NCI-H146 (cell line): ENCODE data around the gene TMED7.
"Not testable (repeated sequence)": the region's sequence is repeated elsewhere in the genome, so short reads cannot be mapped to it uniquely, and the experiment has no call there.

Experiments
- DNase-seq: peaks from one replicate; lab custom pipeline; 2025; lab: John Stamatoyannopoulos, UW

The TMED7 gene

DNA sequence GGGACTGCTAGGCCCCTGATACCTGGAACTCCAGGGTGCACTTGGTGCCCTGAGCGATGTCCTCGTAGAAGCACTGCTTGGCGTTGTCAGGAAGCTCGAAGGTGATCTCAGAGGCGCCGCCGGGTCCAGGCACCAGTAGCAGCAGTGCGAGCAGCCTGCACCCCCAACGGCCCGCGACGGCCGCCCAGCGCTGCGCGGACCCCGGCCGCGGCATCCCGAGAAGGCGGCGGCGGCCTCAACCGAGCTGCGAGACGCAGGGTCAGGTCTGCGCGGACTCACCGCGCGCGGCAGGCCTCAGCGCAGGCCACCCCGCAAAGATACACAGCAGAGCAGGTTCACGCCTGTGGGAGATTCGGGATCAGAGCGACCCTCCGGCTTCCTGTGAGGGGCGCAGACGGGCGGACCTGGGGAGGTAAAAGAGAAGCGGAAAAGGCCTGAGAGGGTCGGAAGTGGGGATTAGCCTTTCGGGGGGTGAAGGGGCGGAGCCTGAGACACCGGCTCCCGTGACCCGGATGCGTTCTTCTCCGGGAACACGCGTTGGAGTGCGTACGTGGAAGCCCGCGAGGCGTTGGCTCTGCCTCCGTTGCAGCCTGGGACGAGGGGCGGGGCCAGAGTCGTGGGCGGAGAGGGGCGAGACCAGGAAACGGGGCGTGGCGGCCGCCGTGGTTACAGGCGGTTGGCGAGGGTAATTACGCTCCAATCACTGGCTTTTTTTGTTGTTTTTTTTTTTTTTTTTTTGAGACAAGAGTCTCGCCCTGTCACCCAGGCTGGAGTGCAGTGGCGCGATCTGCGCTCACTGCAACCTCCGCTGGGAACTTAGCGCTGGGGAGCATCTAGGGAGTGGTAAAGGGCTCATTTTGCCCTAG lies at the start of gene TMED7:
TMED7 (minus strand) TSS at position 458 of the 866 bp plus-strand sequence; CDS start at position 214, 244 bp downstream.
- peak; percentile 99 for DNase-seq

DNA sequence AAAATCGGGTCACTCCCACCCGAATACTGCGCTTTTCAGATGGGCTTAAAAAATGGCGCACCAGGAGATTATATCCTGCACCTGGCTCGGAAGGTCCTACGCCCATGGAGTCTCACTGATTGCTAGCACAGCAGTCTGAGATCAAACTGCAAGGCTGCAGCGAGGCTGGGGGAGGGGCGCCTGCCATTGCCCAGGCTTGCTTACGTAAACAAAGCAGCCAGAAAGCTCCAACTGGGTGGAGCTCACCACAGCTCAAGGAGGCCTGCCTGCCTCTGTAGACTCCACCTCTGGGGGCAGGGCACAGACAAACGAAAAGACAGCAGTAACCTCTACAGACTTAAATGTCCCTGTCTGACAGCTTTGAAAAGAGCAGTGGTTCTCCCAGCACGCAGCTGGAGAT lies 48.9 kb upstream of the TMED7 start:
- not testable (repeated sequence) for DNase-seq

DNA sequence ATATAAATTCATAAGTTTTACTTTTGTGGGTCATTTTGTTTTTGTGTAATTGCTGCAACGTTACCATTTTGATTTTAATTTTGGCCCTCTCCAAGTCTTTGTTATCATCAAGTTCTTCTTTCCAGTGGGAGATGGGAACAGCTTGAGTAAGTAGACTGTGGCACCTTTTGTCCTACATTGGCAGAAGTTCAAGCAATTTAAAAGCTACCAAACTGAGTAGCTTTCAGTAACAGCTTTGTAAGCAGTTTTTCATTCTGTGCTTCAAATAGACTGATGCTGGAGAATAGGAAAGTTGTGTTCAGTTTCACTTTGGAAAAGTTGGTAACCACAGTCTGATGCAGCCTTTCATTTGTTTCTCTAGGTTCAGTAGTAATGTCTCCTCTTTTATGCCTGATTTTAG lies 47.8 kb upstream of the TMED7 start:
- no peak for DNase-seq

DNA sequence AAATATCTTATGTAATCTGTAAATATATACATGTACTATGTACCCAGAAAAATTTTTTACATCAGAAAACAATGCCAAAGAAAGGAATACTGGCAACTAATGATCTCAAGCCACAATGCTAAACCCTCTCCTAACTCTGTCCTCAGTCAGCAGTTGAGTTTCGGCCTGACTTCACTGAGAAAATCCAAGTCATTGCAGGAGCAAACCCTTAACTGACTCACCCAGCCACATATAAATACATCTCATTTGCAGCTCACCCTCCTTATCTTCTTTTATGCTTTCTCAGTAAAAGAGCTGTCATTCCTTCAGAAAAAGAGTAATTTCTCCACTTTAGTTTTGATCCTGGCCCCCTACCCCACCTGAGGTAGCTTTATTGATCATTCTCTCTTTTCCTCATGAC lies 46.1 kb upstream of the TMED7 start:
- no peak for DNase-seq

DNA sequence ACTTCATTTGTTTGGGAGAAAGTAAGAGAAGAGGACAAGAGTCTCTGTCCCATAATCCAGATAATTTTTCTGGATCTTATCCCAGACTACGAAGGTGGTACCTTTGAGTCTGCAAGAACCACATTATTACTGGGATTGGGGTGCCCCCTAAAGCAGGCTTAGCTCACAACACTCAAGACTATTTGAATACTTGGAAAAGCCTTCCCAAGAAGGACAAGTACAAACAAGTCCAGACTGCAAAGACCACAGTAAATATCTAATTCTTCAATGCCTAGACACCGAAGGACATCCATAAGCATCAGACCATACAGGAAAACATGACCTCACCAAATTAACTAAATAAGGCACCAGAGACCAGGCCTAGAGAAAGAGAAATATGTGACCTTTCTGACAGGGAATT lies 40.2 kb upstream of the TMED7 start:
- no peak for DNase-seq

DNA sequence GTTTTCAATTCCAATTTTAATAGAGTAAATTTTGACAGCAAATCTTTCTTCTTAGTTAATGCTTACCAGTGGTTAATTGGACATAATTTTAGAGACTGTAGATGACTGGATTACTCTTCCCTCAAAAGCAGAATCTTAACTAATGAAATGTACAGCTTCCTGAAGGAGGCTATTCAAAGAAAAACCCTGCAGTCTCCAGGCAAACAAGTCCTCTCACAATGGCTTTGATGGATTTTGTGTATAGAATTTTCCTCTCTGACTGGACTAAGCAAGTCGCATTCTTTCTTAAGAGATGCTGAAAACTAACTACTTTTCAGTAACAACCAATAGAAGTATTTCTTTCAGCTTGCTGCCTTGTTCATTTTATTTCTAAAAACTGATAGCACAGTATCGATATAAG lies 35.7 kb upstream of the TMED7 start:
- DNase-seq = no peak

DNA sequence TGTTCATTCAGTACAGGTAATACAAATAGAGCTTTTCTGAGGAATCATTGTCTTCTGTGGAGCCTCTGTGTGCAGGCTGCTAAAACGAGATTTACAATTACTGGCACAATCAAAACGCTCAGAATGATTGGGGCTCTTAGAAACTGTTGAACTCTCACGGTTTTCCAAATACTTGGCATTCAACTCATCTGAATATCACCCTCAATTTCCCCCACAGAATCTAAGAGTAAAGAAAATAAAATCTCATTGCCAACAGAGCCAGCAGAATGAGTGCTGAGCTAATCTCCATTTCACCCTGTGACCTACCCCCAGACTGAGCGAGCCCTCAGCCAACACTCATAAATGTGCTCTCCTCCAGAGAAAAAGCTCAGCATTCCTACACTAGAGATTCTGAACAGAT lies 35.3 kb upstream of the TMED7 start:
- no peak for DNase-seq

DNA sequence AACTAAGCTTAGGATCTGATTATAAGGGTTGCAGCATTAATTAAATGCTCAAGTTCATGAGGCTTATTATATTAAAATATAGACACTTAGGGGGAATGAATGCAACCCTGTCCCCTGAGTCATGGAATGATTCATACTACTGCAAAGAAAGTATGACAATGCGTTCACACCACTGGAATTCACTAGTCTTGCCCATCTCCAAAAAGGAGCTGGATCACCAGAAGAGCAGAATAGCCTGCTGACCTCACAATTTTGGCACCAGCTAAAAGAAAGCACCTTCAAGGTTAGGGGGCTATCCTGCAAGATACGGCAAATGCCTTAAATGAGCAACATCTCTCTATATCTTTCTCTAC lies 32.0 kb upstream of the TMED7 start:
- no peak for DNase-seq

DNA sequence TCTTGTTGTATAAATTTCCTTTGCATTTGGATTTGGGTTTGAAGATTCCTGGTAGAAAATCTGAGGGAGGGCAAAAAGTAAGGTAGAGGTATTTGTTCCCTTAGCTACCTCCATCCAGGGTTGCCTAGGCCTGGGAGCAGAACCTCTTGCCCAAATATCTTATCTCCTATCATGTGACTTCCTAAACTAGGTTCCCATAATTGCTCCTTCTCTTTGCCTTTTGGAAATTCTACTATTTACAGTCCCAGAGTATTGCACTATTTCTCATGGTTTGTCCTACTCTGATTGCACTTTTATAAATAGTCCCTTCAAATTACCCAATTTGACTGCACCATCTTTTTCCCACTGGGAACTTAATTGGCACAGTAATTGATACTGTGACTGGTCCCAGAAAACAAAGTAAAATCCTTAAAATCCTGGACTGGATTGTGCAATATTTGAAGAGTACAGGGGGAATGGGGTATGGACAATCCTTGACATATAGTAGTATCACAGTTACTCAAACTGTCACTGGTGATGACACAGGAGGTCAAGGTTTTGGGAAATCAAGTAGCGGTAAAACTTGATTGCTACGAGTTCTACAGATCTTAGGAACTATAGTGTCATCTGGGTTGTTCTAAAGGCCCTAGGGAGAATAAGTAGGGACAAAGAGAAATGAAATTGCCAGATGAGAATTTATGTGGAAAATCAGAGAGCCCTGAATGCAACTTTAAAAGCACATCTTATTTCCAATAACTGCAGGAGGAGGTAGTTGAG lies 31.5 kb upstream of the TMED7 start:
- no peak for DNase-seq

DNA sequence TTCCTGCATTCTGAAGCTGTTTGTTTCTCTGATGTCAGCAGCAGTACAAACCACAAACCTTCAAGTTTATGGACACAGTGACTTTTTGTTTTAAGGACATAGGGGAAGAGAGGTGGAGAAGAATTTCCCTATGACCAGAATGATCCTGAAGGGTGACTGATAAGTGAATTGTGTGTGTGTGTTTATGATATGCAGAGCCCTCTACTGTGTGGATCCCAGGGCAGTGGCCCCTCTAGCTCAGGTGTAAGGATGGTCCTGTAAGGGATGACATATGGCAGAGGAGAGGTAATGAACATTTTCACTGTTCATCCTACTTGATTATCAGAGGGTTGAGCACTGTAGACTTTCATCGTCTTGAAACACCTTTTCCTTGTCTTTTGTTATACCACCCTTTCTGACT lies 30.6 kb upstream of the TMED7 start:
- DNase-seq = no peak

DNA sequence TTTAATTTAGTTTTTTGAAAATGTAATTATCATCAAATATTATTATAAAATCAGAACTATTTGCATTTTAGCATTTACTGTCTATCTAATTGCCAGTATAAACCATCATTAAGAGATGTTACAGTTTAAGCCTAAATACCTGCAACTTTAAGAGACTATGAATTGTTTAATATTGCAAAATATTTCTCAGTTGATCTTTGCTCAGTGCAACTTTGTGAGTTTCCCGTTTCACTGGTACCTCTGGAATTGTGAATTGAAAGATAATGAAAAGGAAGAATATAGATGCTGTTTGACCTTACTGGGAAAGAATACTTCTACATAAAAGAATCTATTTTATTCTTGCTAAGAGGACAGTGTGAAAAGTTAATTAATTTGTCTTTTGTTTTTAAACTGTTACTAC lies 30.2 kb upstream of the TMED7 start:
- no peak for DNase-seq

DNA sequence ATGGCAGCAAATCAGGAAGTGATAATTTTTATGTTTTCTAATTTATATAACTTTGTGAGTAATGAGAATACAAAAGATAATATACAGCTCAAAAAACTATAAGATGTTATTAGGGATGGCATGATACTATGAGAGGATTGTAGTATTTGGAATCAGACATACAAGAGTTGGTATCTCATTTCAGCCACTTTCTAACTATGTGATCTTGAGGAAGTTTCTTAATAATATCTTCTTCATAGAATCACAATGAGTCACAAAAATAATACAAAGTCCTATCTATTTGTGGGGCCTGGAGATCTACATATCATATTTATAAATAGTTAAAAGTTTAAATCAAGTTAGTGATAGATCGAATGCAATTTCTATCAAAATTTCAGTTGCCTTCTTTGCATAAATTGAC lies 23.7 kb upstream of the TMED7 start:
- no peak for DNase-seq

DNA sequence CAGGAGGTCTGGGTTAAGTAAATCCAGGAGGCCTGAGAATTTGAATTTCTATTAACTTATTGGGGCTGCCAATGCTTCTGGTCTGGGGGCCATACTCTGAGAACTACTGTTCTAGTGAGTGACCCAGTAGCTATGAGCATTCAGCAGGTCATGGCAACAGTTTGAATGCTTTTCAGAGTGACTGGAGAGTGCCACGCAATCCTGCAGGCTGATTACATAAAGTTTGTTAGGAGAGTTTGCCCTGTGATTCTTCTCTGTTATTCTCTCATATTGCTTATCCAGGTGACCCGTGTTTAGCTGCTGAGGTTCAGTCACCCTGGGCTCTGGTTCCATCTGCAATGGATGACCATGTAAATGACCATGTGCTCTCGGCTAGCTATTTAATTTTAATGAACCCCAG lies 22.2 kb upstream of the TMED7 start:
- no peak for DNase-seq

DNA sequence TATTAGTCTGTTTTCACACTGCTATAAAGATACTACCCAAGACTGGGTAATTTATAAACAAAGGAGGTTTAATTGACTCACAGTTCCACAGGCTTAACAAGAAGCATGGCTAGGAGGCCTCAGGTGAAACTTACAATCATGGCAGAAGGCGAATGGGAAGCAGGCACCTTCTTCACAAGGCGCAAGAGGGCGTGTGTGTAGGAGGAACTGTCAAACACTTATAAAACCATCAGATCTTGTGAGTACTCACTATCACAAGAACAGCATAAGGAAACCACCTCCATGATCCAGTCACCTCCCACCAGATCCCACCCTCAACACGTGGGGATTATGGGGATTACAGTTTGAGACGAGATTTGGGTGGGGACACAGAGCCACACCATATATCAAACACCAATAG lies 19.6 kb upstream of the TMED7 start:
- DNase-seq = not testable (repeated sequence)

DNA sequence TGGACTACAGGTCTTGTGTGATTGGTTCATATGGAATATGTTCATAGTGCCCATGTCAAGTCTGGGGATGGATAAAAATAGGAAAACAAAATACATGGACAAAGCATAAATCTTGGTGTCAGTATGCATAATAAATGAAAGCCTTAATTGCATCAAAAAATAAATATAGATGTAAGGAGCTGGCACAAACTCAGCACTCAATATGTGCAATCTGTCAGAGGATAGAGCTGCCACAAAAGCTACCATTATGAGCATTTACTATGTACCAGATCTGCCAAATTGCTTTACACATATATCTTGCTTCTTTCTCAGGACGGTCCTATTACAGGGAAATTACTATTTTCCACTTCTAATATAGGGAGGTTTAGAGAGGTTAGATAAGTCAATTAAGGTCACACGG lies 18.2 kb upstream of the TMED7 start:
- DNase-seq = no peak

DNA sequence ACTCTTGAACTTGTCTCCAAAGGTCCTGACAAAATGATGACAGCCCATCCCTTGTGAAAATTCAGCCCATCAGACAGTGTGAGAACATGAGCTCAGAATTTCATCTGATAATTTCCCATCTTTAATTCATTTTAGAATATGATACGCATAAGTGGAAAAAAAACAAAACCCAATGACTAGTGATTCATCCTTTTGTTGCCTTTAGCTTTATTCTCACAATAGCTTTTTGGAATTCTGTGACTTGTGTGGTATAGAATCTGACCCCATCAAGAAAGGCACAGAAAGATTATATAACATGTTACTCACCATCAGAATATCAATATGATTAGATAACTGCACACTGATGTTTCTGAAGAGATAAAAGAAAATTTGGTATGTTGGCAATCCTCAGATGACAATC lies 16.1 kb upstream of the TMED7 start:
- no peak for DNase-seq

DNA sequence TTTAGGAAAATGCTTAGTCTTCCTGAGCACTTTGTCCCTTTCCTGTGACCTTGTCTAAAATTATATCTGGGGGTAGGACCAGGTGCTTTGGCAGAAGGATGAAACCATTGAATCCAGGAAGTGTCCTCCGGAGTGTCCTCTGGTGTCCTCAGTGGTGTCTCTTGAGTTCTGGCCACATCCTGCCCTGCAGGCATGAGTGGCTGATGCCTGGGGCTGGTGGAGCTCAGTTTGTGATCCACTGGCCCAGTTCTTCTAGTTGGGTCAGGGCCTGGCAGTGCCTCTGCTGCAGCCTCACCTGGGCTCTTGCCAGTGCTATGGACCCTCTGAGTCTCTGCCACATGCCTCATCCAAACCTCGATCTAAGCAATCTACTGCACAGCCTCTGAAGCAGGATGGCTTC lies 14.4 kb upstream of the TMED7 start:
- DNase-seq = no peak

DNA sequence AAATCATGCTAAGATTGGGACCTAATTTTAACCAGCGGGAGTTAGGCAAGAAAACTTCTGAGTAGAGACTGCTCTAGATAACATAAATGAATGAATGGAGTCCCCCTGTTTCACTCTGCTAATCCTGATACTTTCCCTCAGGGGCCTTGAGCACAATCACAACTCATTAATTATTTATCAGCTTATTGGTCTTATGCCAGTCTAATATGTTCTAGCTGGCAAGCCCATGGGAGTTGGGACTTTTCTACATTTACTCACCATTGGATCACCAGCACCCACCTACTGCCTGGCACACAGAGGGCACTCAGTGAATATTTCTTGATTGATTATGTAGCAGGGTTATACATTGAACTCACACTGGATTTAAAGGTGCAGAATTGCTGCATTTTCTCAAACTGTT lies 13.5 kb upstream of the TMED7 start:
- no peak for DNase-seq

DNA sequence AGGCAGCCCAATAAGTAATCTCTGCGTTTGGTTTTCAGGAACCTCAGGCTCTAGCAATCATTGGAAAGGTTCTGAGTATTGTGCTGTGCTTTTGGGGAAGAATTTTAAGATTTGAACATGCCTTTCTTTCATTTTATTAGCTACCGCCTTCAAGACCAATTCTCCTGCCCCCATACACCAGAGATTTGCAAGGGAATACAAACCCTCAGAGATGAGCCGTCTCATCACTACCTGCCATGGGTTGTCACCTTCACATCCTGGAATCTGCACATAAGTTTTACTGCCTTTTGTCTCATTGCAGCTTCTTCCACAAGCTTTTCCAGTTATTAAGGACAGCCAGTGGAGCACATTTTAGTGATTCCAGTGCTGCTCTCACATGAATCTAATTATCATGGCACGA lies 11.7 kb upstream of the TMED7 start:
- DNase-seq = no peak

DNA sequence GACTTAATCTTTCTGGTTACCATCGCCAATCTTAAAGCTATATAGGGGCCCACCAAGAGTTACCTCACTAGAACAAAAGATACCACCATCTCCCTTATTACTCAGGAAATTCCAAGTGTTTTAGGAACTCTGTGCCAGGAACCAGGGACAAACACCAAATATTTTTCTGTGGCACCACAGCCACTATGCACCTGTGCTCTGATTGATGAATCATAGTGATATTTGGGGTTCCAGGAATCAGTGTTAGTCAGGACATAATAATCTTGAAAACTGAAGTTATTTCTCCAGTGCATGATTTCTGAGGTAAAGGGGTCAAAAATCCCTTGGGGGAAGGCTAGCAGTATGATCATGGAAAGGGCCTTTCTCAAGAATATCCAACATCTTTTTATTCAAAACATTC lies 10.2 kb upstream of the TMED7 start:
- no peak for DNase-seq

DNA sequence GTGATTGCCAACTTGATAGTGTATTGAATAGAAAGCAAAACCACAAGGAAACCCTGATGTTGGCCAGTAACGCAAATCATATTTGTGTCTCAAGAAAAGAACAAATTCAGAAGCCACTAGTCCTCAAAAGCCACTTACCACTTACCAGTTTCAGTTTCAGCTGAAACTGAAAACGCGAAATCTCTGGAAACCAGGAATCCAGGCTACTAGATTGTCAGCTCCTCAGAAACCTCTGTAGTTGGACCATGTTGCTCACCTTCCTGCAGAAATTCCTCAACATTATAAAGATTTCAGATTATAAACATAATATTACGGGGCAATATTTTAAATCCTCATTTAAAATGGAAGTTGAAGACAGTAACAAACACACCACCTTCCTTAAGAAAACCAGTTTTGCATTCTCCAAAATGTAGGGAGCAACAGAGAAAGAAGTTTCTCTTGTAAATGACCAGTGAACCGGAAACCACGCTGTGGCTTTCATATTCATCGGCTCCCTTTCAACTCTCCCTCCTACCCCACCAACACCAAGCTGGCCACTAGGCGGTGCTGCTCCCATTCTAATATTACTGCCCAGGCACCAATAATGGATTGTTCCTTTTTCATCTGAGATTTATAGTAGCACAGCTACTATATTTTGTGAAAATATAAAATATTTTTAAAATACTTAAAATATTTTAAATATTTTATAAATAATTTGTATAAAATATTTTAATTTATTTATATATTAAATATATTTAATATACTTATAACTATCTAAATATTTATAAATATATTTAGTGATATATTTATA lies 8.7 kb upstream of the TMED7 start:
- DNase-seq = peak; percentile 77

DNA sequence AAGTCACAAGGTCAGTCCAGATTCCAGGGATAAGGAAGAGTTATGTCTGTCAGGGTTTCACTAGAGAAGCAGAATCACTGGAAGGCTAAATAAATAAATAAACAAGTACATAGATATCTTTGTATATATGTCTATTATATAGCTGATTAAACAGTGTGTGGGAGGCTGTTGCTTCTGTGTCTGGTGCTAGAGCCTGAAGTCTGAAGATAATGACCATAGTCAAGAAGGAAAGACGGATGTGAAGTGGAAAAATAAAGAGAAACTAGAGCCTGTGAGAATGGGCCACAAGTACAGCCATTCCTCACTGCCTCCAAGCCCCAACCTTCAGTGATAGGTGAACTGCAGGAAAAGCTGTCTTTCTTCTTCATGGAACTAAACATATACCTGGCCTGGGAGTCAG lies 4.1 kb upstream of the TMED7 start:
- no peak for DNase-seq
